Adipocyte (in vitro differentiated cells): ENCODE results near the gene SNX13.
"Not testable (repeated sequence)": the region's sequence is repeated elsewhere in the genome, so short reads cannot be mapped to it uniquely, and the experiment has no call there.

Experiments used
- DNase-seq: peaks from one replicate; pipeline ENCODE4 v3.0.0-alpha.2; 2015; ENCODE audit warnings: low read depth
- H3K27me3 ChIP-seq: replicated peaks from 2 replicates; pipeline ENCODE4 v1.7.0; 2013; ENCODE audit warnings: mild to moderate bottlenecking, low read length, moderate library complexity; ENCODE audit not compliant: control insufficient read depth, insufficient read depth
- H3K36me3 ChIP-seq: 2 replicates; pipeline ENCODE4 v1.7.0; 2013; ENCODE audit warnings: low read length, mild to moderate bottlenecking, moderate library complexity; ENCODE audit not compliant: control insufficient read depth, insufficient read depth, severe bottlenecking
- H3K4me1 ChIP-seq: 2 replicates; pipeline ENCODE4 v1.7.0; 2013; ENCODE audit warnings: mild to moderate bottlenecking, low read length, moderate library complexity; ENCODE audit not compliant: control insufficient read depth, insufficient read depth
- H3K4me3 ChIP-seq: 2 replicates; pipeline ENCODE4 v1.7.0; 2013; ENCODE audit warnings: mild to moderate bottlenecking, low read length, moderate library complexity
- H3K9ac ChIP-seq: 2 replicates; pipeline ENCODE4 v1.7.0; 2013; ENCODE audit warnings: mild to moderate bottlenecking, low read length, moderate library complexity
- H3K9me3 ChIP-seq: 2 replicates; pipeline ENCODE4 v1.7.0; 2013; ENCODE audit warnings: mild to moderate bottlenecking, low read length, moderate library complexity; ENCODE audit not compliant: control insufficient read depth

The SNX13 gene

GRCh38 chr7:17912050-17912449 is 28.2 kb downstream of the SNX13 start:
- H3K9me3 ChIP-seq = peaks cover 10% of the 10 kb centered on the region
- no peaks in the 10 kb centered on the region for H3K36me3 ChIP-seq
- DNase-seq = no peak
- peaks cover 10% of the 10 kb centered on the region for H3K4me1 ChIP-seq
- H3K27me3 ChIP-seq = no peaks in the 10 kb centered on the region
- no peak overlapping the region for H3K9ac ChIP-seq
- H3K4me3 ChIP-seq = no peak overlapping the region

DNA sequence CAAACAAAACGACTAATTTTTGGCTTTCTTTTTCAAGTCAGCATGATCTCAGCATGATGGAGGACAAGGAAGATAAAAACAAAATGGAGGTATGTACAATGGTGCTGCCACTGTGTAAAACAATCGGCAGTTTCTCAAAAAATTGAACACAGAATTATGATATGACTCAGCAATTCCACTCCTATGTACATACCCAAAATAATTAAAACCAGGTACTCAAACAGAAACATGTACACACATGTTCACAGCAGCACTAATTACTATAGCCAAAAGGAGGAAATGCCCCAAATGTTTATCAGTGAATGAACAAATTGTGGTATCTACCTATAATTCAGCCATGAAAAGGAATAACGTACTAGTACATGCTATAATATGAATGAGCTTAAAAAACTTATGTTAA is 29.9 kb downstream of the SNX13 start:
- H3K36me3 ChIP-seq = no peaks in the 10 kb centered on the region
- no peak overlapping the region for H3K9ac ChIP-seq
- no peak overlapping the region for H3K4me3 ChIP-seq
- no peaks in the 10 kb centered on the region for H3K9me3 ChIP-seq
- H3K4me1 ChIP-seq = peaks cover 8% of the 10 kb centered on the region
- no peak for DNase-seq
- H3K27me3 ChIP-seq = no peaks in the 10 kb centered on the region

- H3K9ac ChIP-seq, H3K4me3 ChIP-seq, H3K27me3 ChIP-seq, DNase-seq, H3K4me1 ChIP-seq, H3K9me3 ChIP-seq, H3K36me3 ChIP-seq: not testable (repeated sequence)
These were observed 31.0 kb downstream of the SNX13 start for GRCh38 chr7:17909310-17909709.

- H3K4me3 ChIP-seq = no peak overlapping the region
- H3K36me3 ChIP-seq = no peaks in the 10 kb centered on the region
- no peaks in the 10 kb centered on the region for H3K9me3 ChIP-seq
- no peak overlapping the region for H3K9ac ChIP-seq
- H3K27me3 ChIP-seq = no peaks in the 10 kb centered on the region
- peaks cover 8% of the 10 kb centered on the region for H3K4me1 ChIP-seq
- no peak for DNase-seq
These were observed 33.3 kb downstream of the SNX13 start for GRCh38 chr7:17907014-17907413.

DNA sequence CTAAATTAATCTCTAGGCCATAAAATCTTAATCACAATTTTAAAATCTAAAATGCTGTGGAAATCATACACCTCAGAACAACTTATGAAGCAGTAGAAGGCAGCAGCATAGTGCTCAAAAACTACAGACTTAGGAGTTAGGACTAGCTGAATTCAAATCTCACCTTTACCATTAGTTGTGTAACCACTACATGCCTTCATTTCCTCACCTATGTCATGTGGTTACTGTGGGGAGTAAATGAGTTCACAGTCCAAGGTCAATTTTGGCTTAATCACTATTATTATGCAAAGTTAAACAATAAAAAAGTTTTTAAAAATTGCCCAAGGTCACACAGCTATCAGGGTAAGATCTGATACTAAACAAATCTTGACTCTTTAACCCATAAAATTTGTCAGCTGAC is 37.0 kb downstream of the SNX13 start:
- Histone ChIP-seq H3K27me3 (no peaks in the 10 kb centered on the region), H3K9me3 (no peaks in the 10 kb centered on the region), H3K9ac (no peak overlapping the region), H3K36me3 (peaks cover 4% of the 10 kb centered on the region), H3K4me3 (no peak overlapping the region), H3K4me1 (peaks cover 8% of the 10 kb centered on the region)
- DNase-seq = no peak

DNA sequence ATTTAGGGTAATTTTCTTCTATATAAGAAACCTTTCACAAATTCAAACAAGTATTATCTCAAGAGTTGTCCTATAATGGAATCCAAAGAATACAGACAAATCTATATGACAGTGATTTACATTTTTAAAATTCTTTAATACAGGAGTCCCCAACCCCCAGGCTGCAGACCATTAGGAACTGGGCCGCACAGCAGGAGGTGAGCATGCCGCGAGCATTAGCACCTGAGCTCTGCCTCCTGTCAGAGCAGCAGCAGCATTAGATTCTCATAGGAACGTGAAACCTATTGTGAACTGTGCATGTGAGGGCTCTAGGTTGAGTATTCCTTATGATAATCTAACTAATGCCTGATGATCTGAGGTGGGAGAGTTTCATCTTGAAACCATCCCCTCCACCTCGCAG is 37.7 kb downstream of the SNX13 start:
- Histone ChIP-seq H3K36me3 (peaks cover 4% of the 10 kb centered on the region), H3K4me3 (no peak overlapping the region), H3K4me1 (peaks cover 8% of the 10 kb centered on the region), H3K27me3 (no peaks in the 10 kb centered on the region), H3K9me3 (no peaks in the 10 kb centered on the region), H3K9ac (no peak overlapping the region)
- no peak for DNase-seq

- no peak for DNase-seq
- H3K27me3 ChIP-seq = no peaks in the 10 kb centered on the region
- H3K4me1 ChIP-seq = no peaks in the 10 kb centered on the region
- H3K4me3 ChIP-seq = no peak overlapping the region
- no peak overlapping the region for H3K9ac ChIP-seq
- H3K36me3 ChIP-seq = peaks cover 4% of the 10 kb centered on the region
- H3K9me3 ChIP-seq = no peaks in the 10 kb centered on the region
These were observed 39.8 kb downstream of the SNX13 start for GRCh38 chr7:17900464-17900863.

DNA sequence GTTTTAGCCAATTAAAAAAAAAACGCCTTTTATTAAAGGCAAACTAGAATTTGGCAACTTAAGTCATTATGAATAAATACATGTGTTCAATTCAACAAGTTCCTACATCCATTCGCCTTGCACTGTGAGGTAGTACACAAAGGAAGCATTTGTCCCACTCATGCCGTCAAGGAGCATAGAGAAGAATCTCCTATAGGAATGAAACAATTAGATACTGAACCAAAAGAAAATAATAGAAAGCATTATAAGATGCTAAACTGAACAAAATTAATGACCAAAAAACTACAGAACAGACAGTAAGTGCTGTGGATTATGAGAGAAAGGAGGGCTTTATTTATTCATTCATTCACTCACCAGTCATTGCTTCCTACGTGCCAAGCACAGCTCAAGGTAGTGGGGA is 42.2 kb downstream of the SNX13 start:
- Histone ChIP-seq H3K9ac (no peak overlapping the region), H3K36me3 (peaks cover 6% of the 10 kb centered on the region), H3K27me3 (no peaks in the 10 kb centered on the region), H3K4me3 (no peak overlapping the region), H3K4me1 (no peaks in the 10 kb centered on the region), H3K9me3 (no peaks in the 10 kb centered on the region)
- DNase-seq = no peak

DNA sequence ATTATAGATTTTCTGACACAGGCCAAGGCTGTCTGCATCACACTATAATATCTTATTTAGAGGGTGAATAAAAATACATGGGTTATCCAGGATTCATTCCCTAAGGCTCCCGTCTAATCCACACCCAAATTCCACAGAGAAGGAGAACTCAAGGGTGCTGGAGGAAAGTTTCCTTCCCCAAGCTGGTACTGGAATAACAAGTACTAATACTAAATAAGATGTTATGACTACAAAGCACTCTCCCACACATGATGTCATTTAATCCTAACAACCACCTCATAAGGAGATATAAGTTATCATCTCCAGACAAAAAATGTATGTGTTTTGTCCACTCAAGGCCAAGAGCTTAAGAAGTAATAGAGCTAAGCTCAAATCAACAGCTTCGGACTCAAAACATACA is 53.0 kb downstream of the SNX13 start:
- peaks cover 69% of the 10 kb centered on the region for H3K36me3 ChIP-seq
- H3K27me3 ChIP-seq = no peaks in the 10 kb centered on the region
- peaks cover 8% of the 10 kb centered on the region for H3K4me1 ChIP-seq
- no peaks in the 10 kb centered on the region for H3K9me3 ChIP-seq
- H3K4me3 ChIP-seq = no peak overlapping the region
- DNase-seq = no peak
- no peak overlapping the region for H3K9ac ChIP-seq

- Histone ChIP-seq H3K27me3 (no peaks in the 10 kb centered on the region), H3K36me3 (peaks cover 64% of the 10 kb centered on the region), H3K4me3 (no peak overlapping the region), H3K9me3 (no peaks in the 10 kb centered on the region), H3K4me1 (no peaks in the 10 kb centered on the region), H3K9ac (no peak overlapping the region)
- no peak for DNase-seq
These were observed 57.6 kb downstream of the SNX13 start for GRCh38 chr7:17882685-17883084.

- DNase-seq = no peak
- Histone ChIP-seq H3K9me3 (no peaks in the 10 kb centered on the region), H3K4me1 (no peaks in the 10 kb centered on the region), H3K4me3 (no peak overlapping the region), H3K27me3 (no peaks in the 10 kb centered on the region), H3K9ac (no peak overlapping the region), H3K36me3 (peaks cover 43% of the 10 kb centered on the region)
These were observed 61.1 kb downstream of the SNX13 start for GRCh38 chr7:17879075-17879661.

DNA sequence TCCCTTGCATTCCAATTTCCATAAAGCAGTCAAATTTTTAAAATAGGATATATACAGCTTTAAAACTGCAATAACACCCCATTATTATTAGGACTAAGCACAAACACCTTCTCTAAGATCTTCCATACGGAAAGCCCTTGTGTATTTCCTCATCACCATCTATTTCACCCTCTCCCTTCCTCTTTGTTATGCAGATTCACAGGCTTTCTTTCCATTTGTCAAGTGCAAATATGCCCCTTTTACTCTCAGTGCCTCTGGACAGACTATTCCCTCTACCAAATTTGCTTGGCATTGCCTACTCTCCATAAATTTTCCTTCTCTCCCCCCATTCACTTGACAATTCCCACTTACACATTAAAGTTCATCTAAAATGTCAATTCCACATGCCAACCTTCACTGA is 61.7 kb downstream of the SNX13 start:
- DNase-seq = no peak
- H3K27me3 ChIP-seq = no peaks in the 10 kb centered on the region
- H3K36me3 ChIP-seq = peaks cover 43% of the 10 kb centered on the region
- H3K4me1 ChIP-seq = no peaks in the 10 kb centered on the region
- H3K9me3 ChIP-seq = no peaks in the 10 kb centered on the region
- H3K9ac ChIP-seq = no peak overlapping the region
- no peak overlapping the region for H3K4me3 ChIP-seq
